ENCODE data around the gene S1PR1.
"Not testable (repeated sequence)": the region's sequence is repeated elsewhere in the genome, so short reads cannot be mapped to it uniquely, and the experiment has no call there.

The S1PR1 gene

DNA sequence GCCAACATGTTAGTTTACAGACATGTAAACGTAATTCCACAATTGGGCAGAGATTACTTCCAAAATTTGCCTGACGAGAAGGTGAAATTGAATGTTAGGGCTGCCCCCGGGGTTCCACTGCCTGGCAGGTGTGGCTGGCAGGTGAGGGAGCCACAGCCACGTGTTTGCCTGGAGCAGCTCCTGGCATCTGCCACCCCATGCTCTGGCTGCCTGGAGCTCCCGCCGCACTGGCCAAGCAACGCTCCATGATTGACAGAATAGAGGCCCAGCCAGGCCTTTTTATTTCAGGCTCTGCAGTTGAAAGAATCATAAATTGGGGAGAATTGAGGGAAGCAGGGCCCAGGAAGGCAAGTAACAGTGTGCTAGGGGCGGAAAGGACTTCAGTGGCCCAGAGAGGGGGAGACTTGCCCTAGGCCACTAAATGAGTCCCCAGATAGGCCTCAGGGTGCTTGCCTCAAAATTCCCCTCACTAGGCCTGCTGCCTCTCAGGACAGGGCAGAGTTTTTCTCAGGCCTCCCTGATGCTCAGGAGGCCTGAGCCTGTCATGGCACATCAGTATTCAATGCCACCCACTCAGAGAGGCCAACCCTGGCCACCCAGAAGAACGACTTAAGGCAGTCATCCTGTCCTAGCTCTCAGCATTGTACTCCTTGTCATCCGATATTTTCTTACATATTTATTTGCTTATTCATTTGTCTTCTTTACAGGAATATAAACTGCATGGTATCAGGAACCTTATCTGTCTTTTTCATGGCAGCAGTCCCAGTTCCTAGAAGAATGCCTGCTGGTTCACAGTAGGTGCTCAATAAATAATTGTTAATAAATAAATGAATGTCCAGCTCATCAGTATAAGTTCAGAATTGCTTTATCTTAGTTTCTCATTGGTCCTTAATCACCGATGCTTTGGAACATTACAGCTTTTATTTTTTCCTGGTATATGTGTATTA, 16.6 kb upstream of the S1PR1 start:
- in situ Hi-C loops (cut with MboI; ENCODE audit: low sequenced_read_pairs), result no loop called here

- in situ Hi-C loops (cut with MboI; ENCODE audit: low sequenced_read_pairs), result no loop called here
These were observed 15.9 kb upstream of the S1PR1 start for GRCh38 chr1:101220906-101221305.

- in situ Hi-C loops (cut with MboI; ENCODE audit: low sequenced_read_pairs), result no loop called here
These were observed 14.8 kb upstream of the S1PR1 start for GRCh38 chr1:101221945-101222429.

GRCh38 chr1:101227837-101228236, 9.0 kb upstream of the S1PR1 start:
- in situ Hi-C loops (cut with MboI; ENCODE audit: low sequenced_read_pairs), result no loop called here

GRCh38 chr1:101228424-101229134, 8.2 kb upstream of the S1PR1 start:
- in situ Hi-C loops (cut with MboI; ENCODE audit: low sequenced_read_pairs), result no loop called here

DNA sequence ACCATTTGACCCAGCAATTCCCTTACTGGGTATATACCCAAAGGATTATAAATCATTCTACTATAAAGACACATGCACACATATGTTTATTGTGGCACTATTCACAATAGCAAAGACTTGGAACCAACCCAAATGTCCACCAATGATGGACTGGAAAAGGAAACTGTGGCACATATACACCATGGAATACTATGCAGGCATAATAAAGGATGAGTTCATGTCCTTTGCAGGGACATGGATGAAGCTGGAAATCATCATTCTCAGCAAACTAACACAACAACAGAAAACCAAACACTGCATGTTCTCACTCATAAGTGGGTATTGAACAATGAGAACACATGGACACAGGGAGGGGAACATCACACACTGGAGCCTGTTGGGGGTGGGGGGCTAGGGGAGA, 4.6 kb upstream of the S1PR1 start:
- in situ Hi-C loops (cut with MboI; ENCODE audit: low sequenced_read_pairs), result not testable (repeated sequence)

DNA sequence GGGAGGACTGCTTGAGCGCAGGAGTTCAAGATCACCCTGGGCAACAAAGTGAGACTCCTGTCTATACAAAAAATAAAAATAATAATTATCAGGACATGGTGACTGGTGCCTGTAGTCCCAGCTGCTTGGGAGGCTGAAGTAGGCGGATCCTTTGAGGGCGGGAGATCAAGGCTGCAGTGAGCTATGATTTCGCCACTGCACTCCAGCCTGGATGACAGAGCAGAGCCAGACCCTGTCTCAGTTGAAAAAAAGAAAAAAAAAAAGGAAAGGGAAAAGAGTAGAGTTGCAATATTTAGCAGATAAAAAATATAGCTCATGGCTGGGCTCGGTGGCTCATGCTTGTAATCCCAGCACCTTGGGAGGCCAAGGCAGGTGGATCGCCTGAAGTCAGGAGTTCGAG, 3.3 kb upstream of the S1PR1 start:
- in situ Hi-C loops (cut with MboI; ENCODE audit: low sequenced_read_pairs), result no loop called here

GRCh38 chr1:101235216-101235695, 1.6 kb upstream of the S1PR1 start:
- in situ Hi-C loops (cut with MboI; ENCODE audit: low sequenced_read_pairs), result no loop called here

GRCh38 chr1:101235696-101236515, 913 bp upstream of the S1PR1 start:
- in situ Hi-C loops (cut with MboI; ENCODE audit: low sequenced_read_pairs), result no loop called here

DNA sequence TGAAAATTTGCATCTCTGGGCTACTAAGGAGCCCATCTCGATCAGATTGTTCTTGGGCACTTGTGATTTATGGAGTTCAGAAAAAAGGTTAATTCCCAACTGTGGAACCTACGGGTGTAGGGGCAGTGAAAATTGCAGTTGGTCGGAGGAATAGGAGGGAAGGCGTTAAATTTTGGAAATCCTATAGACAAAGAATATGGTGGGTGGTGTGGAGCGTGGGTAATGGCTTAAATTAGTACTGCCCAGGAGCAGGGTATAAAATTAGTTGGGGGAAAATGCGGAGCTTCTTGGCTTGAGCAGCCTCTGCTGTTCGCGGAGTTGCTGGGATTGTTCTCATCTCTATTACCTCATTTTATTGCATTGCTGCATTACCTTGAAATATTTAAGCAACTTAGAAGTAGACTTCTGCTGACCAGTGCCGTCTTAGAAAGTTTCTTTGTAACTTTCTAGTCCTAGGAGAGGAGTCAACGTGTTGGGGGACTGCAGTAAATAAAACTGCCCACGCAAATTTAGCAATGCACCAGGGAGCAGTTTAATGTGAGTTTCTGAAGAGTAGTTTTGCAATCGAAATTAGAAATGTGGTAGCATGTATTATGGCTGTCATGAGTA, 514 bp downstream of the S1PR1 start:
- in situ Hi-C loops (cut with MboI; ENCODE audit: low sequenced_read_pairs), result no loop called here

- in situ Hi-C loops (cut with MboI; ENCODE audit: low sequenced_read_pairs), result no loop called here
These were observed 1.3 kb downstream of the S1PR1 start for GRCh38 chr1:101238031-101238628.

DNA sequence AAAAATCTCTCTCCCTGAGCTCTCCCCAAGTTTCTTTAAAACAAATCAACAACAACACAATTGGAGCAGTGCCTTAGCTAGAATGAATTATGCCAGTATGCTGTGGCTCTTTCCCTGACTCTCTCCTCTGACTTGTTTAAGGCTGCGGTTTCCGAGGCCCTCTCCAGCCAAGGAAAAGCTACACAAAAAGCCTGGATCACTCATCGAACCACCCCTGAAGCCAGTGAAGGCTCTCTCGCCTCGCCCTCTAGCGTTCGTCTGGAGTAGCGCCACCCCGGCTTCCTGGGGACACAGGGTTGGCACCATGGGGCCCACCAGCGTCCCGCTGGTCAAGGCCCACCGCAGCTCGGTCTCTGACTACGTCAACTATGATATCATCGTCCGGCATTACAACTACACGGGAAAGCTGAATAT, 1.9 kb downstream of the S1PR1 start:
- in situ Hi-C loops (cut with MboI; ENCODE audit: low sequenced_read_pairs), result no loop called here

DNA sequence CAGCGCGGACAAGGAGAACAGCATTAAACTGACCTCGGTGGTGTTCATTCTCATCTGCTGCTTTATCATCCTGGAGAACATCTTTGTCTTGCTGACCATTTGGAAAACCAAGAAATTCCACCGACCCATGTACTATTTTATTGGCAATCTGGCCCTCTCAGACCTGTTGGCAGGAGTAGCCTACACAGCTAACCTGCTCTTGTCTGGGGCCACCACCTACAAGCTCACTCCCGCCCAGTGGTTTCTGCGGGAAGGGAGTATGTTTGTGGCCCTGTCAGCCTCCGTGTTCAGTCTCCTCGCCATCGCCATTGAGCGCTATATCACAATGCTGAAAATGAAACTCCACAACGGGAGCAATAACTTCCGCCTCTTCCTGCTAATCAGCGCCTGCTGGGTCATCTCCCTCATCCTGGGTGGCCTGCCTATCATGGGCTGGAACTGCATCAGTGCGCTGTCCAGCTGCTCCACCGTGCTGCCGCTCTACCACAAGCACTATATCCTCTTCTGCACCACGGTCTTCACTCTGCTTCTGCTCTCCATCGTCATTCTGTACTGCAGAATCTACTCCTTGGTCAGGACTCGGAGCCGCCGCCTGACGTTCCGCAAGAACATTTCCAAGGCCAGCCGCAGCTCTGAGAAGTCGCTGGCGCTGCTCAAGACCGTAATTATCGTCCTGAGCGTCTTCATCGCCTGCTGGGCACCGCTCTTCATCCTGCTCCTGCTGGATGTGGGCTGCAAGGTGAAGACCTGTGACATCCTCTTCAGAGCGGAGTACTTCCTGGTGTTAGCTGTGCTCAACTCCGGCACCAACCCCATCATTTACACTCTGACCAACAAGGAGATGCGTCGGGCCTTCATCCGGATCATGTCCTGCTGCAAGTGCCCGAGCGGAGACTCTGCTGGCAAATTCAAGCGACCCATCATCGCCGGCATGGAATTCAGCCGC, 2.5 kb downstream of the S1PR1 start:
- in situ Hi-C loops (cut with MboI; ENCODE audit: low sequenced_read_pairs), result no loop called here

GRCh38 chr1:101240041-101240430, 3.2 kb downstream of the S1PR1 start:
- in situ Hi-C loops (cut with MboI; ENCODE audit: low sequenced_read_pairs), result no loop called here

GRCh38 chr1:101241485-101242225, 4.8 kb downstream of the S1PR1 start:
- in situ Hi-C loops (cut with MboI; ENCODE audit: low sequenced_read_pairs), result no loop called here

DNA sequence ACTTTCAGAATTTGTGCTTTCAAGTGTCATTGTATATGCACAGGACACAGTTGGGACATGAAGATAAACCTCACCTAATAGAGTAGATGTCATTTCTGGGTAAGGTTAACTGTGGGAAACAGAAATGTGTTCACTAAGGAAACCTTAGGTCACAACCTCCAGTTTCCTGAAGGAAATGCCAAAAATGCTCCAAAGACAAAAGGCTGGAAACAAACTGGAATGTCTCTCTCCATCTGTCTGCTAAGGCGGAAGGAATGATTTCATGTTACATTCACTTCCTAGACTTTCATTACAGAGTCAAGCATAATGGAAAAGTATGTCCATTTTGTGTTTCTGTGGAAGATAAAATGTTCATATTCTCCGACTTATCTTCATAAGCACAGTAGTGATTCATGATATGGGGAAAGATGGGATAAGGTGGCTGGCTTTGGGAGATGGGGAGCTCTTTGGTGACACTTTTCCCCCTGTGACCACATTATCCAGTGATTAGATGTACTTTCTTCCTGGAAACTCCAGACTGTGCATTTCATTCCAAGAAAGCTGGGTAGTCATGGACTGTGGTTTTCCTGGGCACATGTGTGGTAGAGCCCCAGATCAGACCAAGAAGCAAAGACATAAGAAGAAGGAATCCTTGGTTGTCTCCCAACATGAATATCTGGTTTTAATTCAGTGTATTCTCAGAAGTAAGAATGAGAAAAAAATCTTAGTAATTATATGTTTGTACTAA, 5.7 kb downstream of the S1PR1 start:
- in situ Hi-C loops (cut with MboI; ENCODE audit: low sequenced_read_pairs), result no loop called here

GRCh38 chr1:101243751-101244150, 6.9 kb downstream of the S1PR1 start:
- in situ Hi-C loops (cut with MboI; ENCODE audit: low sequenced_read_pairs), result no loop called here

DNA sequence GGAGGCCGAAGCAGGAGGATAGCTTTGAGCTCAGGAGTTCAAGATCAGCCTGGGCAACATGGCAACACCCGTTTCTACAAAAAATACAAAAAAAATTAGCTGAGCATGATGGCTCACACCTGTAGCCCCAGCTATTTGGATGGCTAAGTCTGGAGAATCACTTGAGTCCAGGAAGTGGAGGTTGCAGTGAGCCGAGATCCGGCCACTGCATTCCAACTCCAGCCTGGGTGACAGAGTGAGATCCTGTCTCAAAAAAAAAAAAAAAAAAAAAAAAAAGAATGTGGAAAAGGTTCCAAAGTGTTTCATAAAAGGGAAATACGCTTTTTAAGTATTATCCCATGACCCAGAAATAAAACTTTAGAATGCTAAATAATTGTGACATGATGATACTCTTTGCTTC, 8.0 kb downstream of the S1PR1 start:
- in situ Hi-C loops (cut with MboI; ENCODE audit: low sequenced_read_pairs), result no loop called here
